Fibroblast of the aortic adventitia (primary cell): Measurements from ENCODE around the gene ETV6. TPM values are rescaled to one million over a fixed set of nuclear protein-coding genes. Genes with fewer than 3 reads are reported as not detected.

Source experiments
- DNase-seq: peaks from one replicate; pipeline ENCODE4 v3.0.0-alpha.2; 2010; ENCODE audit warnings: low read depth
- H3K4me3 ChIP-seq: 2 replicates; pipeline ENCODE4 v1.5.1; 2011; ENCODE audit warnings: low read depth, mild to moderate bottlenecking, control low read depth, low read length, moderate library complexity
- total RNA-seq: library from RNA; depleted of rRNA; stranded (reverse); fragments of >200 nt; gene quantifications from 2 replicates; pipeline ENCODE4 v1.2.3, GENCODE V29; 2012; ENCODE audit warnings: low replicate concordance
- TF ChIP-seq, protein P1 (sequence below): IDR thresholded peaks from 2 replicates; pipeline ENCODE4 v1.5.1; 2011; ENCODE audit warnings: mild to moderate bottlenecking, low read length, control low read depth, inconsistent platforms; ENCODE audit not compliant: insufficient read depth

The ETV6 gene
- total RNA-seq, 1 donor: 6.1 TPM

GRCh38 chr12:11808931-11809330 lies 159.5 kb downstream of the ETV6 start:
- H3K4me3 ChIP-seq: no peak overlapping the region
- TF ChIP-seq, protein P1, sequence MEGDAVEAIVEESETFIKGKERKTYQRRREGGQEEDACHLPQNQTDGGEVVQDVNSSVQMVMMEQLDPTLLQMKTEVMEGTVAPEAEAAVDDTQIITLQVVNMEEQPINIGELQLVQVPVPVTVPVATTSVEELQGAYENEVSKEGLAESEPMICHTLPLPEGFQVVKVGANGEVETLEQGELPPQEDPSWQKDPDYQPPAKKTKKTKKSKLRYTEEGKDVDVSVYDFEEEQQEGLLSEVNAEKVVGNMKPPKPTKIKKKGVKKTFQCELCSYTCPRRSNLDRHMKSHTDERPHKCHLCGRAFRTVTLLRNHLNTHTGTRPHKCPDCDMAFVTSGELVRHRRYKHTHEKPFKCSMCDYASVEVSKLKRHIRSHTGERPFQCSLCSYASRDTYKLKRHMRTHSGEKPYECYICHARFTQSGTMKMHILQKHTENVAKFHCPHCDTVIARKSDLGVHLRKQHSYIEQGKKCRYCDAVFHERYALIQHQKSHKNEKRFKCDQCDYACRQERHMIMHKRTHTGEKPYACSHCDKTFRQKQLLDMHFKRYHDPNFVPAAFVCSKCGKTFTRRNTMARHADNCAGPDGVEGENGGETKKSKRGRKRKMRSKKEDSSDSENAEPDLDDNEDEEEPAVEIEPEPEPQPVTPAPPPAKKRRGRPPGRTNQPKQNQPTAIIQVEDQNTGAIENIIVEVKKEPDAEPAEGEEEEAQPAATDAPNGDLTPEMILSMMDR: no peak
- DNase-seq: no peak

DNA sequence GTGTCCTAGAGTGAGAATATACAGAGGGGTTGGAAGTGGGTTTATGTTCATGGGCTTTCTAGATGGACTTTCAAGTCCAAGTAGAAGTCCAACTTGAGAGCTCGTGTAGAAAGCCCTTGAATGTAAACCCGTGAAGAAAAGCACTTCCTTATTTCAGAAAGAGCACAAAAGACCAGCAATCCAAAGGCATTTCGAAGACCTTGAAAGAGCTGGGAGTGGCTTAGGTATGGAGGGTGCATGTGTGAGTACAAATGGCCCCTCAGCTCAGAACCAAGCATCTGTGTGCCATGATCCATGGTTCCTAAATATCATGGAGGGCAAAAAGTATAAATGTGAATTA lies 160.7 kb downstream of the ETV6 start:
- no peak overlapping the region for H3K4me3 ChIP-seq
- TF ChIP-seq, protein P1: no peak
- DNase-seq: no peak

DNA sequence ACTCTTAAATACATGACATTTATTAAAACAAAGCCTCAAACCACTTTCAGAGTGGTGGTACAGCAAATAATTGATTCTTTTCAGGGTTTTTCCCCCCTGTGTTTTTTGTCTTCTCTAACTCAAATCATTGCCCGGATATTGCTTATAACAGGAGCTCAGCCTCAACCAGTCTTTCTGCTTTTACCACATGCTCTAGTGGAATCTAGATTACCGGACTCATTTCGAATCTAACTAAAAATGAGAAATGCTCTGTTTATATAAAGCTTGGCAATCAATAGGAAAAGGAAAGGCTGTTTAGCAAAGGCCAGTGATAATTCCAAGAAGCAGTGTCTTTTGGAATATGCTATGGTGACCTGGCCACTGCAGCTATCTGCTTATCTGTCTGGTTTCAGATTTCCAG lies 161.5 kb downstream of the ETV6 start:
- peak; percentile 28 for DNase-seq
- no peak overlapping the region for H3K4me3 ChIP-seq

DNA sequence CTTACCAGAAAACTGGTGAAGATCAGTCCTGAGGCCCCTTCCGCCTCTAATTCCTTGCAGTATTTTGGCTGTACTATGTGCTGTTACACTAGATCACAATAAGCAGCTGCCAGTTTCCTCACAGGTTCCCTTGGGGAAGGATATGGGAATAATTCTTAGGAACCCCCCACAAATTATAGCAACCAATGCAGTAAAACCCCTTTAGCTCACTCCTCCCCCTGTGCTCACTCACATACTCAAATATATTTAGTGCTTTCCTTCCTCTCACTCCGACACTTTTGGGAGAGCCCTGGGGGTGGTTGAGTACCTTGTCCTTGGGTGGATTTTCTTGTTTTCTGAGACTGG lies 162.7 kb downstream of the ETV6 start:
- TF ChIP-seq, protein P1: no peak
- no peak overlapping the region for H3K4me3 ChIP-seq
- no peak for DNase-seq

More for the DNA sequence above, 161.5 kb downstream of the ETV6 start:
- TF ChIP-seq, protein P1: no peak

GRCh38 chr12:11812586-11813437 lies 163.3 kb downstream of the ETV6 start:
- TF ChIP-seq, protein P1: peak; percentile 28
- DNase-seq: peak; percentile 21
- peak overlapping the region; percentile 33 for H3K4me3 ChIP-seq

- H3K4me3 ChIP-seq: no peak overlapping the region
- DNase-seq: no peak
- TF ChIP-seq, protein P1: no peak
Measured at GRCh38 chr12:11813438-11813813, 164.0 kb downstream of the ETV6 start.

GRCh38 chr12:11814374-11814773 lies 164.9 kb downstream of the ETV6 start:
- H3K4me3 ChIP-seq: no peak overlapping the region
- DNase-seq: peak; percentile 56
- TF ChIP-seq, protein P1: no peak
